GM13977 (cell line): ENCODE data around the gene ZEB2.

Source experiments
- DNase-seq: peaks from one replicate; pipeline ENCODE4 v3.0.0; 2012; ENCODE audit warnings: low spot score
- in situ Hi-C: fragments of 300-500 bp; cut with MboI; formaldehyde crosslinking; loops from one replicate; pipeline ENCODE4 v1.12.0; 2022; ENCODE audit warnings: low sequenced_read_pairs, low pct_unique_long_range_greater_than_20kb, mixed read lengths, inconsistent platforms; ENCODE audit not compliant: unreplicated experiment
- TF ChIP-seq, protein P1 (sequence below): IDR thresholded peaks from 2 replicates; pipeline ENCODE4 v1.5.1; 2012; ENCODE audit warnings: mild to moderate bottlenecking, control low read depth; ENCODE audit not compliant: insufficient read depth; ENCODE audit errors: extremely low read depth, missing control alignments

The ZEB2 gene

DNA sequence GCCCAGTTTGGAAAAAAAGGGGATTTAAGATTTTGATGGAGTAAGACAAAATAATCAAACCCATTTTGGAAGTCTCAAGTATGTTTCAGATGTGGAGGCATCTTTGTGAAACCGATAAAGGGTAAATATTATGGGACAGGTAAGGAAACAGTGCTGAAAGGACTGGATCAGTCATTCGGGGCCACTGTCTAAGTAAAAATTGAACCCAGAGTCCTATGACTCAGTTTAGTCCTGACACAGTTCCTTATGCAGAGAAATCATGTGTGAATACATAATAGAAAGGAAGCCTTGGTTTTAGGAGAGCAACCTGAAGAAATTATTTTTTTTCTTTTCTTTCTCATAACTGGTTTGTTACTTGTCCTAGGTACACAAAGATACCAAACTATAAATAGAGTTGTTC is 15.4 kb upstream of the ZEB2 start:
- DNase-seq, result no peak
- in situ Hi-C loops, result no loop called here
- TF ChIP-seq, protein P1, sequence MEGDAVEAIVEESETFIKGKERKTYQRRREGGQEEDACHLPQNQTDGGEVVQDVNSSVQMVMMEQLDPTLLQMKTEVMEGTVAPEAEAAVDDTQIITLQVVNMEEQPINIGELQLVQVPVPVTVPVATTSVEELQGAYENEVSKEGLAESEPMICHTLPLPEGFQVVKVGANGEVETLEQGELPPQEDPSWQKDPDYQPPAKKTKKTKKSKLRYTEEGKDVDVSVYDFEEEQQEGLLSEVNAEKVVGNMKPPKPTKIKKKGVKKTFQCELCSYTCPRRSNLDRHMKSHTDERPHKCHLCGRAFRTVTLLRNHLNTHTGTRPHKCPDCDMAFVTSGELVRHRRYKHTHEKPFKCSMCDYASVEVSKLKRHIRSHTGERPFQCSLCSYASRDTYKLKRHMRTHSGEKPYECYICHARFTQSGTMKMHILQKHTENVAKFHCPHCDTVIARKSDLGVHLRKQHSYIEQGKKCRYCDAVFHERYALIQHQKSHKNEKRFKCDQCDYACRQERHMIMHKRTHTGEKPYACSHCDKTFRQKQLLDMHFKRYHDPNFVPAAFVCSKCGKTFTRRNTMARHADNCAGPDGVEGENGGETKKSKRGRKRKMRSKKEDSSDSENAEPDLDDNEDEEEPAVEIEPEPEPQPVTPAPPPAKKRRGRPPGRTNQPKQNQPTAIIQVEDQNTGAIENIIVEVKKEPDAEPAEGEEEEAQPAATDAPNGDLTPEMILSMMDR, result no peak

DNA sequence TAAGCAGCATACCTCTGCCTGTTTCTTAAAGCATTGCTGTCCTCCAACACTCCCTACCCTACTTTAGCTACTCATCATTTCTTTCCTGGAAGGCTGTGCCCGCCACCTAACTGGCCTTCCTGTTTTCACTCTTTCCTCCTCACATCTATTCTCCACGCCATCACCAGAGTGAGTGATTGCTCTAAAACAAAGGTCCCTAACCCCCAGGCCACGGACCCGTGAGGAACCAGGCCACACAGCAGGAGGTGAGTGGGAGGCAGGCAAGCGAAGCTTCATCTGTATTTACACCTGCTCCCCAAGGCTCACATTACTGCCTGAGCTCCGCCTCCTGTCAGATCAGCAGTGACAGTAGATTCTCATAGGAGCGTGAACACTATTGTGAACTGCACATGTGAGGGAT is 13.3 kb upstream of the ZEB2 start:
- TF ChIP-seq, protein P1, result no peak
- in situ Hi-C loops, result no loop called here
- no peak for DNase-seq

DNA sequence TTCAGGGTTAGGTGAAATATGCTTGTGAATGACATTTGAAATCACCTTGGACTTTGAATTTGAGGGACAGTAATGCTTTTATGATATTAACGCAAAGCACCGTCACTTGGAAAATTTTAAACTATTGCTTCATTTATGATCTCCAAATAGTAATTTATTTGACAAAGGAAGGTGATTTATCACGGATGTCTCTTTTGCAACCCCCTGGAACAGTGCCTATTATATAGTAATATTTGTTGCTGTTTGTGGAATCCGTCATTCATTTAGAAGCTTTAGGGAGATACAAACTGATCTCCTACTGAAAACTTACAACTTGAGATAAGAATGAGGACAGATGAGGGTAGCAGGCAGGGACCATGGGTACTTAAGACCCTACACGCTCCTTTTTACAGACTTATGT is 10.7 kb upstream of the ZEB2 start:
- DNase-seq, result no peak
- TF ChIP-seq, protein P1, result no peak
- in situ Hi-C loops, result no loop called here

DNA sequence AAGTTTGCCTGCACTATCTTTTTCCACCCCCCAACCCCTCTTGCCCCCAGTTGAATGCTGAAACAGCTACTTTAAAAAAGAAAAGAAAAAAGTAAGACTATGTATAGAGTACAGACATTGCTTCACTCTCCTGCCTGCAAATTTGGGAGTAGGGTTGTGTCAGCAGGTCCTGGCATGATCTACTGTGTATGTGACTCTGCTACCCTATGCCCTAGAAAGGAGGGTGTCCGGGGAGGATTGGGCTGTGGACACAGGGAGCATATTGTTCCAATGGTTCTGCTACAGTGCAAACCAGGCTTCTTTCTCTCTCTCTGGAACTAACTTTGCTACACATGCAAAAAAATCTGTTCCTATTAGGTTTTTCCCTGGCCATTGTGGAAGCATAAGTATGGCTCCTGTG is 9.9 kb upstream of the ZEB2 start:
- TF ChIP-seq, protein P1, result no peak
- no peak for DNase-seq
- in situ Hi-C loops, result no loop called here

DNA sequence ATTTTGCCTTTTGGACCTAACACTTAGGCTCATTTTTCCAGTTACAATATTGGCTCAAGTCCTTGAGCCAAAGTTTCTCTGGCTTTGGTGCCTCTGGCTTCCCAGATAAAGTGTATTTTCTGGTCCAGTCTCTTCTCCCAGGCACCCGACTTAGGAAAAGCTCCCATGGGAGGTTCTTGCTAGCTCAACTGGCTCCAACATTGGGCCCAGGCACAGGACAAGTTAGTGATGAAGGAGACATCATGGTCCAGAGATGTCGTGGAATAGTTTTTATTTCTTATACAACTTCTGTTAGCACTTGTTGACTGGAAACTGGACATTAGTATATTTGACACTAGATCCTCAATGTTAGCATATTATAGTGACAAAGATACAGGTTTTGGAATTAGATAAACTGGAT is 8.2 kb upstream of the ZEB2 start:
- in situ Hi-C loops, result no loop called here
- no peak for DNase-seq
- TF ChIP-seq, protein P1, result no peak

DNA sequence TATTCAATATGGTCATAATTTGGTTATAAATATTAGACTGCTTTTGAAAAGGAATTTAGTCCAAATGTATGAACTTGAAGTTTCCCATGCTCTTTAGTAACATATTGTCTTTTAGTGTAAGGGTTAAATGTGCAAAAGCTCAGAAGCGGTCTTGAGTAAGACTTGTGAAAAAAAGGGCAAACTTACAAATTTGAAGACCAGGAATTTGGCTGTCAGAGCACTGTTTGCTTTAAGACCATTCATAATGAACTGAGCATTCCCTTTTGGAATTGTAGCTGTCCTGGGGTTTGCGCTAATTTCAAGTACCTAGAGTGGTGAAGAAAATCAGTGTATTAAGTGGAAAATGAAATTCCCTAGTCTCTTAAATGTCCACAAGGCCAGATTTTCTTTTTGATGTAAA is 6.9 kb upstream of the ZEB2 start:
- in situ Hi-C loops, result no loop called here
- no peak for DNase-seq
- TF ChIP-seq, protein P1, result no peak
